GM21717 (cell line): ENCODE data around the gene STX5.
"Not testable (repeated sequence)": the region's sequence is repeated elsewhere in the genome, so short reads cannot be mapped to it uniquely, and the experiment has no call there.

Source experiments
- ATAC-seq: cut with Tn5 transposase; IDR thresholded peaks from one replicate; pipeline ENCODE4 v1.9.1; 2021; ENCODE audit warnings: mild to moderate bottlenecking, moderate library complexity; ENCODE audit not compliant: unreplicated experiment

STX5 gene

DNA sequence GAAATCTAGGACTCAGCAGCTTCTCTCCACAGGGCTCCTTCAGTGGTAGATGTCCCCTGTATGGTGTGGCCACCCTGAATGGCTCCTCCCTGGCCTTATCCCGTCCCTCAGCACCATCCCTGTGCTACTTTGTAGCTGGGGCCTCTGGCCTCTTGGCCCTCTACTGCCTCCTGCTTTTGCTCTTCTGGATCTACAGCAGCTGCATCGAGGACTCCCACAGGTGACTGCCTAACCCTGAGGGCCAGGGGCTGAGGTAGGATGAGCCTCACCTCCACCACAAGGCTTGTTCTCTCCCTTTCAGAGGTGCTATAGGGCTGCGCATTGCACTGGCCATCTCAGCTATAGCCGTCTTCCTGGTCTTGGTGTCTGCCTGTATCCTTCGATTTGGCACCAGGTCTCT is 42.9 kb downstream of the STX5 start:
- no peak for ATAC-seq

GRCh38 chr11:62787005-62787759 is 44.7 kb downstream of the STX5 start, which contains the start of gene TMEM179B:
TMEM179B (plus strand) TSS chr11:62787402; CDS start chr11:62787432, 30 bp downstream.
- peak; percentile 59 for ATAC-seq

GRCh38 chr11:62786318-62787004 is 45.4 kb downstream of the STX5 start:
- ATAC-seq: peak; percentile 51

GRCh38 chr11:62782753-62783152 is 49.1 kb downstream of the STX5 start:
- ATAC-seq: no peak

GRCh38 chr11:62778441-62778840 is 53.4 kb downstream of the STX5 start:
- no peak for ATAC-seq

DNA sequence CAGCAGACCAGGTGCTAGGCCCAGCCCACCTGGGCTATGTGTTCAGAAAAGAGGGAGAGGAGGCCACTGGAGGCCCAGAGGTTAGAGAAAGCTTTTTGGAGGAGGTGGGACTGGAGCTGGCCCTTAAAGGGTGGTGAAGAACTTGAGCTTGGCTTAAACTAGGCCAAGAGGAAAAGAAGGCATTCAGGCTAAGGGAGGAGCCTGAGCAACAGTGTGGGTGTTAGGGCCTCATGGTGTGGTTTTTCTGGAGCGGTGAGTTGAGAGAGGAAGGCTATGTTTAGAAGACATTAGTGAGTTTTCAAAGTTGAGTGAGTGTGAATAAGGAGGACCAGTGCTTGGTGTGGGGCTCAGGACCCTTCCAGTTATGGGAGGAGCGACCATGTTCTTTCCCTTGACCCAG is 54.5 kb downstream of the STX5 start:
- ATAC-seq: no peak

DNA sequence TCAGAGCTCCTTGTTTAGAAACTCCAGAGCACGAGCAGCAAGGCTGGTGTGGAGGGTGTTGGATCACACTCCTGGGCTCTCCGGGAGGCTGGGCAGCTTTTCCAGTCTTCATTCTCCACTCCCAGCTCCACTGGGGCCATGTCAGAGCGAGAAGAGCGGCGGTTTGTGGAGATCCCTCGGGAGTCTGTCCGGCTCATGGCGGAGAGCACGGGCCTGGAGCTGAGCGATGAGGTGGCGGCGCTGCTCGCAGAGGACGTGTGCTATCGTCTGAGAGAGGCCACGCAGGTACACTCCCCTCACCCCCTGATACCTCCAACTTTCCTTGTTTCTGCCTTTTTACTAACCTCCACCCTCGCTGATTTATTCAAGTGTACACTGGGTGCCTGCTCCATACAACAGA is 56.2 kb downstream of the STX5 start:
- no peak for ATAC-seq

DNA sequence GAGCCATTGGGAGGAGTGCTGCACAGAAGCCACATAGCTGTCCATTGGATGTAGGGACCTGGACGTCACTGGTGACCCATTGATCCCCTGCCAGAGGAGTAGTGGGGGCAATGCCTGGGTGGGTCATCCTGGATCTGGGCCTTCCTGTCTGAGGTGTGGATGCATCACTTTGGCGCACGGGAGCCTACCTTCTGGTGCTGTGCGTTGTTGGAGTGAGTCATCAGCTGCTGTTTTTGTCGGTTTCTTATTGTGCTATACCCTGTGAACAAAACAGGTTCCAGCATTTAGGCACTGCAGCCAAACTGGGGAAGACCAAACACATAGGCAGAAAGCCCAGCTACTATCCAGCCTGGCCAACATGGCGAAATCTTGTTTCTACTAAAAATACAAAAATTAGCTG is 57.4 kb downstream of the STX5 start:
- no peak for ATAC-seq

DNA sequence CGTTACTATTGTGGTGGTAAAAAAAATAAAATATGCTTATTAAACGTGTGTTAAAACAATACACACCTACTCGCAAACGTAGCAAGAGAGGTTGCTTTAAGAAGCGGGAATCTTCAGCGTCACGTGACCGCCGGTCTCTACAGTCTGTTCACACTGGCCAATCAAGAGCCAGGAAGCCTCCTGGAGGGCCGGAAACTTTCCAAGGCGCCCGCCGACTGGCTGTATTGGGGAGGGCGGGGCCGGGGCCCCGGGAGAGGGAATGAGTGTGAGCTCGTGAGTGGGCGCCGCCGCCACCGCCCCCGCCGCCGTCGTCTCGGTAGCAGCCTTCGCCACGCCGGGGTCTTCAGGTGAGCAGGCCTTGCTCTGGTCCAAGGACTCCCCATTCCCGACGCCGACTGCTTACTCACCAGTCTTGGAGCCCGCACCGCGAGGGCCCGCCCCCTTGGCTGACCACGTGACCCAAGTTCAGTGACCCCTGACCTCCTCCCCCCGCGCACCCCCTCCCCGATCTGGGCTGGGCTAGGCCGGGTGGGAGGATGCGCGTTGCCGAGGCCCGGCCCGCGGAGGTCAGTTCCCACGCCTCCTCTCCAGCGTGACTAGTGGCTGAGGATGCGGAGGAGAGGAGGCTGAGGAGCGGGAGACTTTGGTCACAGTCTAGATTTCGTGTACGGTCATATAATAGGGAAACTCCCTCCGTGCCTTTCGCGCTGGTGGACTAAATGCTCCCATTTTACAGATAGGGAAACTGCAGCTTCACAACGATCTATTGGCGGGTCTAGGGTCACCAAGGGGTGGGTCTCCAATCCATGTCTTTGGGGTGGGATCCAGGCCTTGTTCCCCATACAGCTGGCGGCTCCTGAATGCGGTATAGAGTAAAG is 60.5 kb downstream of the STX5 start, which contains the start of gene TAF6L:
Gene TAF6L (plus strand): TSS at position 253 of the 878 bp plus-strand sequence. CDS start 4,388 bp downstream, outside the sequence.
- ATAC-seq: peak; percentile 69

GRCh38 chr11:62770778-62771143 is 61.1 kb downstream of the STX5 start:
- no peak for ATAC-seq

- ATAC-seq: not testable (repeated sequence)
These were observed 71.0 kb downstream of the STX5 start for GRCh38 chr11:62760867-62761227.

GRCh38 chr11:62757846-62758788 is 73.7 kb downstream of the STX5 start:
- ATAC-seq: no peak
